Activated CD8-positive, alpha-beta memory T cell treated with anti-CD3 and anti-CD28 coated beads for 36 hours (primary cell): ENCODE measurements around the gene GDE1. TPM values are rescaled to one million over a fixed set of nuclear protein-coding genes. Genes with fewer than 3 reads are reported as not detected.

ENCODE experiments used
- CTCF ChIA-PET: fragments of 350-600 bp; sonication (Branson Sonifier 250); formaldehyde crosslinking; loops from one replicate; lab custom pipeline; 2021; ENCODE audit warnings: antibody characterized with exemption; lab: Charles Lee
- POLR2A ChIA-PET: fragments of 350-600 bp; sonication (Branson Sonifier 250); formaldehyde crosslinking; loops from one replicate; lab custom pipeline; 2021; ENCODE audit warnings: antibody characterized with exemption; lab: Charles Lee
- total RNA-seq, 2 experiments: library from RNA; stranded (reverse); gene quantifications; one replicate each; pipeline ENCODE4 v1.2.3, GENCODE V29; 2021

GDE1 gene
- total RNA-seq, 2 experiments from 2014 or later = 28.4 to 28.6 TPM

DNA sequence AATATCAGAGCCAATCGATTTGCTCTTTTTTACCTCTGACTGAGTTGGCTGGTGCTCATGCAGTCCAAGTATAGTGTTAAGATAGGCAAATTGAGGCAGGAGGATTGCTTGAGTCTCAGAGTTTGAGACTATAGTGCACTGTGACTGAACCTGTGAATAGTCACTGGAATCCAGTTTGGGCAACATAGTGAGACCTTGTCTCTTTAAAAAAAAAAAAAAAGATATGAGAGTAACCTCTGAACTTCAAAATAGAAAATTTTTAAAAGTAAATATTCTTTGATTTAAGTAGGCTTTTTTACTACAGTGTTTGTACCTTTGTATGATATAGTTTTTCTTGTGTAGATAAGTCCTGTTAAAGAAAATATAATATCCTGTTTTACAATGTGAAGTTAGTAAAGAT lies 5.3 kb upstream of the GDE1 start:
- ChIA-PET CTCF (interaction anchor here (0.7 kb wide), 1 partner anchor 30 kb away, joined by 3 read pairs; no protein-coding TSS in a partner anchor), POLR2A (no interaction called here)

DNA sequence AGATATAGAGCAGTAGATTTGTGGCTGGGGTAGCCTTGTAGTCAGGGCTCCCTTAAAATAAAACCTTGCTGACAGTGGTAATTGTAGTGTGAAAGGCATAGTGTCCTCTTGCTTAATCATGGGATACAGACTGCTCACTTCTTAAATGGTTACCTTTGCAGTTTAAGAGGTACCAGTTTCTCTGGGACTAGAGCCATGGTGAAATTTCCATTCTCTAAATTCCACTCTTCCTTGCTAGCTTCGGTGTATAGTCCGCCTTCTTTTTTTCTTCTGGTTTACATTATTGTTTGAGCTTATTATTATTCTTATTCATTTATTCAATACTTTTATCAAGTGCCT lies 3.5 kb upstream of the GDE1 start:
- CTCF ChIA-PET = interaction anchor here (0.8 kb wide), 1 partner anchor 30 kb away, joined by 3 read pairs; the partner anchor contains the start of gene VPS35L
- POLR2A ChIA-PET = interaction anchor here (2.6 kb wide), 1 partner anchor 30 kb away, joined by 14 read pairs; the partner anchor contains the start of gene VPS35L

DNA sequence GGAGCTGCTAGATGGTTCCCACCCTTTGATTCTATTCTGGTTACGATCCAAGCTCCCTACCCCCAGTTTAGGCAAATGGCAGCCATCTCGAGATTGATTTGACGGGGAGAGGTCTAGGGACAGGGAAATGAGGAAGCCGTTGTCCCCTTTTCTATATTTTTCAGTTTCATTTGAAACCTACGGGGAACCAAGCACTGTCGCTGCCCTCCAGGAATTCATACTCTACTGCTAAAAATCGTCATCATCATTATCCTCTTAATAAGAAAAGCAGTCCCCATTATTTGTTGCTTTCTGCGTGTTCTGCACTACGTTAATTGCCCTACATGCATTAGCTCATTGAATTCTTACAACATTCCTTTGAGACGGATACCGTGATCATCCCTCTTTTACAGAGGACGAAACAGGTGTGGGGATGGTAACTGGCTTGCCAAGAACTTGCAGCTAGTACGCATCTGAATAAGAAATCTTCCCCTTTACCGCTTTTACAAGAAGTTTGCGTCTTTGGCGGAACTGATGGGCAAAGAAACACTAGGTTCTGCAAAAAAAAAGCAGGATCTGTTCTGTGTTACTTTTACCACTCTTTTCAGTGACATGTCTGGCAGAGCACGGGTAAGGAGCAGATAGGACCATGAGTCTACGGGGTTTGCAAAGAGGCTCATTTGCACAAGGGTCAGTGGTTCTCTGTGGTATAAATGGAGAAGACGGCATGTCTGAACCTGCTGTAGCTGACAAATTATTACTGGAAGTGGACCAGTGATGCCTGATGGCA lies 2.9 kb upstream of the GDE1 start:
- CTCF ChIA-PET = interaction anchor here (1.3 to 1.4 kb wide), 2 partner anchors 23 to 30 kb away, joined by 3 to 8 read pairs; partner anchors contain the start of gene VPS35L
- POLR2A ChIA-PET = interaction anchor here (2.6 kb wide), 1 partner anchor 31 kb away, joined by 14 read pairs; the partner anchor contains the start of gene VPS35L

DNA sequence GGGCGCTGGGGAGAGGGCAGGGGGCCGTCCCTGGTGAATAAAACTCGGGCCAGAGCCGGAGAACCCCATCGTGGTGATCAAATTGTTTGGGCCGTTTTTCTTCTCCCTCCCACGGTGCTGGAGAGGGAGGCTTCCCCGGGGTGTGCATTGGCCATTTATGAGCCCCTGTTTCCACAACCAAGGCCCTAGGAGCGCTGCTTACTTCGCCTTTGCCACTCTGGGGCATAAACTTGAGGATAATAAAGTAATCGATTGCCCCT lies 2.4 kb upstream of the GDE1 start:
- CTCF ChIA-PET = interaction anchor here (1.3 to 1.4 kb wide), 2 partner anchors 23 to 31 kb away, joined by 3 to 8 read pairs; partner anchors contain the start of gene VPS35L
- POLR2A ChIA-PET = interaction anchor here (2.6 kb wide), 1 partner anchor 32 kb away, joined by 14 read pairs; the partner anchor contains the start of gene VPS35L

DNA sequence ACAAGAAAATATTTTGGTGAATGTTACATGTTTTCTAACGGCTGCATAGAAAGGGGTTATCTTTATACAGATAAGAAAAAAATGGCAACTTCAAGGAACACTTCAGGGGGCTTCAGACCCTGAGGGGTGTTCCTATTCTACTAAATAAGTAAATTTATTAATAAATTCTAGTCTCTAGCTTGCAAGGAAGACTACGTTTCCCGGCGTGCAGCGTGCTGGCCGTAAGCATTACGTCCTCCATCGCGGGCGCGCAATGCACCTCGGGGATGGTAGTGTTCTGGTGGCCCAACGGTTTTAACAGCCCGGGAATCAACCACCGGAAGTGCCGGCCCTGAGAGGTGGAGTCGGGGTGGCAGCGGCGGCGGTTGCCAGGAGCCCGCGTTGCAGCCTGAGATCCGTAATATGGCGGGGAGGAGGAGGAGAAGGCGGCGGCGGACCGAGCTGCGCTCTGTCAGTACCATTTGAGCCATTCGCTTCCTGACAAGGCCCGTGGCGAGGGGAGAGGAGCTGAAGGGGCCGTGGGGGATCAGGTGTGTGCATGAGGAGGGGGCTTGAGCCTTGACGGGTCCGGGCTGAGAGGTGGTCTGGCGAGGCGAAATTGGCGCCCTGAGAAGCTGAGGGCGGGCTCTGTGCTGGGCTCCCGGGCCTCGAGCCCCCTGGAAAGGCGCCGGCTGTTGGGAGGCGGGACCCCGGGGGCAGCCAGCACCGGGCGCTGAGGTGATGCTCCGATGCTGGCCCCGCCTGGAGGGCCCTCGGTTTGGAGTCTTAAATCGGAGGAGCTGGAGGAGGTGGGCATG lies 1.9 kb upstream of the GDE1 start, which contains the start of gene CCP110:
Gene CCP110 (plus strand): TSS at position 384 of the 797 bp plus-strand sequence. CDS start 3,940 bp downstream, outside the sequence.
- ChIA-PET CTCF (interaction anchor here (1.3 to 1.4 kb wide), 2 partner anchors 22 to 31 kb away, joined by 3 to 8 read pairs; partner anchors contain the start of gene VPS35L), POLR2A (interaction anchor here (2.6 kb wide), 1 partner anchor 32 kb away, joined by 14 read pairs; the partner anchor contains the start of gene VPS35L)

DNA sequence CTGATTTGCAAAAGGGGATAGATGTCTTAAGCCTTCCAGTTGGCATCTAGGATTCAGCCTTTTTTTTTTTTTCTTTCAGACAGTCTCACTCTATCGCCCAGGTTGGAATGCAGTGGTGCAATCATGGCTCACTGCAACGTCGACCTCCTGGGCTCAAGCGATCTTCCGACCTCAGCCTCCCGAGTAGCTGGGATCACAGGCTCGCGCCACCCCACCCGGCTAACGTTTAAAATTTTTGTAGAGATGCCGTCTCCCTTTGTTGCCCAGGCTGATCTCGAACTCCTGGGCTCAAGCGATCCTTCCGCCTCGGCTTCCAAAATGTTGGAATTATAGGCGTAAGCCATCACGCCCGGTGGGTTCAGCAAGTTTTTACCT lies 1.3 kb upstream of the GDE1 start:
- ChIA-PET POLR2A (no interaction called here), CTCF (interaction anchor here (1.3 to 1.4 kb wide), 2 partner anchors 22 to 32 kb away, joined by 3 to 8 read pairs; partner anchors contain the start of gene VPS35L)

DNA sequence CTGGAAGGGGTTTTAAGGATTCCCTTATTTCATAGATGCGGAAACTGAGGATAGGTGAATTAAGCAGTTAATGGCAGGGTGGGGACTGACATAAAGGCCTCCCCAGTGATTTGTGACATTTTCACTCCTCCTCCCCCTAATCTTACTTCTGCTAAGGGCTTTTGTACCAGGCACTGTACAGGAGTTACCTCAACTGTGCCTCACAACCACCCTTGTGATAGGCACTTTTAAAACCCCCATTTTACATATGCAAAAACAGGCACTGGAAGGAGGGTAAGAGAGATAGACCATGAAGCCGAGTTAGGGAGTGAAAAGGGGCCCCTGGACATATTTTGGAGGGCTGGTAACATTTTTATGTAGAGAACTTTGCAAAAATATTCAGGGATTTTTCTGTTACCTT lies 862 bp upstream of the GDE1 start:
- CTCF ChIA-PET = no interaction called here

DNA sequence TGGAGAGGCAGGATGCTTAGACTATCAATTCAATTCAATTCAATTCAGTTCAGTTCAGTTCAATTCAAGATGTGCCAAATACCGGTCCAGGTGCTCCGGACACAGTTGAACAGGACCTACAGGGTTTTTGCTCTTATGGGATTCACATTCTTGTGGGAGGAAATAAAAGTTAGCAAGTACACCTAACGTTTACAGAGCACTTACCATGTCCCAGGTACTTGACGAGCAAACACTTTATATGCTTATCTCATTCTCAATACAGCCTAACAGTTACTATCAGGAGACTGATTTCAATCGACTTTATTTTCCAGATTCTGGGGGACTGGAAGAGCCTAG lies 467 bp upstream of the GDE1 start:
- ChIA-PET CTCF (no interaction called here), POLR2A (interaction anchor here (0.6 kb wide), 1 partner anchor 15 kb away, joined by 9 read pairs; no protein-coding TSS in a partner anchor)

More for the DNA sequence above, 862 bp upstream of the GDE1 start:
- POLR2A ChIA-PET = interaction anchor here (0.6 kb wide), 1 partner anchor 15 kb away, joined by 9 read pairs; no protein-coding TSS in a partner anchor

DNA sequence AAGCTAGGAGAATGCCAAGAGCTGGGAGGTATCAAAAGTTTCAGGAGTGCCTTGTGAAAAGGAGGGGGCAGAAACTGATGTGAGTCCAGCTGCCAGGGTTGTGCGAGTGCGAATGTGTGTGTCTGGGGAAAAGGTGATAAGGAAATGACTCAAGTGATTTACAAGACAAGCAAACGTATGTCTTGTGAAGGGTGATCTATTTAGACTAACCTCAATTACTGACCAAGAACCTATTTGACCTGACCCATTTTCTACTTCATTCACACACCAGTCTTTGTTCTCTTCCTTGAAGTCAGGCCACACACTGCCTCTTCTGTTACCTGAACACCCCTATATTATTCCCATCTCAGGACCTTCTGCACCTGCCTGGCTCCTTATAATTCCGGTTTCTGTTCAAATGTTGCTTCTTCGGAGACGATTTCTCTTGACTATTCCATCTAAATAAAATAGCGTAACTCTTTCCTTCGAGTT lies 1.0 kb downstream of the GDE1 start:
- CTCF ChIA-PET = interaction anchor here (1.0 kb wide), 1 partner anchor 36 kb away, joined by 3 read pairs; no protein-coding TSS in a partner anchor

DNA sequence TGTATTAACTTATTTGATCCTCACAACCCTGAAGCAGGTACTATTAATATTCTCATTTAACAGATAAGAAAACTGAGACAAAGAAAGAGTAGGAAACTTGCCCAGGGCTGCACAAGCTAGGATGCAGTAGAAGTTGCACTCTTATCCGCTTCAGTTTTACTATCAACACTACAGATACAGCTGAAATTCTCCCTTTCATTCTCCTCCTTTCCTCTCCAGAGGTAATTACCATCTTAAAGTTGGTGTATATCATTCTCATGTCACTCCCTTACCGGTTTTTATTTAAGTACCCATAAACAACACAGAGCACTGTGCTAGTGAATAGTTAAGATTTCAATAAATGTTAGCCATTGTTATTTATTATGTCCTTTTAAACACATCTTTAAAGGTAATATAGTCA lies 3.5 kb downstream of the GDE1 start:
- CTCF ChIA-PET = interaction anchor here (0.7 to 1.0 kb wide), 2 partner anchors 16 to 58 kb away, joined by 3 read pairs; no protein-coding TSS in a partner anchor
- POLR2A ChIA-PET = no interaction called here

More for the DNA sequence above, 1.0 kb downstream of the GDE1 start:
- POLR2A ChIA-PET = interaction anchor here (0.7 kb wide), 1 partner anchor 390 kb away, joined by 6 read pairs; no protein-coding TSS in a partner anchor

DNA sequence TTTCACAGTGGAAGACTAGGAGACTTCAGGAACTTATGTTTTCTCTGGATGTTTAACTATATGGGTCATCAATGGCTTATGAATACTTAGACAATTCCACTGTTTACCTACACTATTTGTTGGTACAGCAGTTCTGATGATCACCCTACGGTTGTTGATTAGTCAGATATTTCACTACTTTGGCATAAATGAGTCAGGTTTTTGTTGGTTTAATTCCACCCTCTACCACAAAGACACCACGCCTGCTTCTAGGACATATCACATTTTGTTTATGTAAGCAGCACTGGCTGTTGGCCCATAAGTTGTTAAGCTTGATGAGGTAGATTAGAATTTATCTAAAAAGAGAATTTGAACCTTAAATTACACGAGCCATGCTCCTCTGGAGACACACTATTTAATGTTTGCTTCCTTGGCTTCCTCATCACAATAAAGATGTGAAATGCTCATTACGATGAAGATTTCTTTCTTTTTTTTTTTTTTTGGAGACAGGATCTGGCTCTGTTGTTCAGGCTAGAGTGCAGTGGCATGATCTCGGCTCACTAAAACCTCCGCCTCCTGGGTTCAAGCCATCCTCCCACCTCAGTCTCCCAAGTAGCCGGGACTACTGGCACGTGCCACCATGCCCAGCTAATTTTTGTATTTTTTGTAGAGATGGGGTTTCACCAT lies 4.3 kb downstream of the GDE1 start:
- POLR2A ChIA-PET = no interaction called here
- CTCF ChIA-PET = interaction anchor here (0.7 to 1.0 kb wide), 2 partner anchors 15 to 59 kb away, joined by 3 read pairs; no protein-coding TSS in a partner anchor

DNA sequence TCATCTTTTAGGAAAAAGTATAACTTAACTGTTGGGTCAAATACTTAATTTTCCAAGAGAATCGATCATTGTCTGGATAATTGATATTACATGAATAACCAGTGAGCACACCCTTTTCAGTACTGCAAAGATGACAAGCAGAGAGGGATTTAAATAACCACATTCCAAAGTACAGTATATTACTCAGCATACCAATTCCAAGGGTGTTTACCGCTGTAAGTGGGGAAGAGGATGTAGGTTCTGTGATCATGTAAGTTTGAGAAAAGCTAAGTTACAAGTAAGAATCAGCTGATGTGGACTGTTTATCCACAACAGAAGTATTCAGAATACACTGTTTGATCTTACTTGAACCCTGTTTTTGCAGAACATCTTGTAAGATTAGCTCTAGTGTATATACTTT lies 6.1 kb downstream of the GDE1 start:
- POLR2A ChIA-PET = no interaction called here
- CTCF ChIA-PET = interaction anchor here (1.1 kb wide), 1 partner anchor 12 kb away, joined by 4 read pairs; no protein-coding TSS in a partner anchor

DNA sequence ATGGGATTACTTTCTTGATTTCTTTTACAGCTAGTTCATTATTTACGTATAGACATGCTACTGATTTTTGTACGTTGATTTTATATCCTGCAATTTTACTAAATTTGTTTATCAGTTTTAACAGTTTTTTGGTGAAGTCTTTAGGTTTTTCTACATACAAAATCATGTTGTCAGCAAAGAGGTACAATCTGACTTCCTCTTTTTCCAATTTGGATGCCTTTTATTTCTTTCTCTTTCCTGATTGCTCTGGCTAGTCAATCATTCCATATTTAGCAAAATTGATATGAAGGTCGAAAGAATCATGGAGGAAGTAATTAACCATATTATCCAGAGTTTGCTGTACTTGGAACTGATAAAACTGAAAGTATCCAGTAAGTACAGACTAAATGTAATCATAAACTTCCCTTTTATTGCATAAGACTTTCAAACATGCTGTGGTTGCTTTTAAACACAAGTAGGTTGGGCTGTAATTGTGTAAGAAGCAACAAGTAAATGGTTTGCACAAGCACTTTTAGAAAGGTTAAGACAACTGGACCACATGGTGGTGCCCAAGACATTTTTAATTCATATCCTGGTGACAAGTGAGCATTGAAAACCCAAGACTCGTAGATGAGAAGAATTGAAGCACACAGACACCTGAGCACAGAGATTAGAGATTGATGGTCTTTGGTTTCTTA lies 8.4 kb downstream of the GDE1 start:
- CTCF ChIA-PET = interaction anchor here (0.6 kb wide), 1 partner anchor 457 kb away, joined by 3 read pairs; no protein-coding TSS in a partner anchor
- POLR2A ChIA-PET = no interaction called here

DNA sequence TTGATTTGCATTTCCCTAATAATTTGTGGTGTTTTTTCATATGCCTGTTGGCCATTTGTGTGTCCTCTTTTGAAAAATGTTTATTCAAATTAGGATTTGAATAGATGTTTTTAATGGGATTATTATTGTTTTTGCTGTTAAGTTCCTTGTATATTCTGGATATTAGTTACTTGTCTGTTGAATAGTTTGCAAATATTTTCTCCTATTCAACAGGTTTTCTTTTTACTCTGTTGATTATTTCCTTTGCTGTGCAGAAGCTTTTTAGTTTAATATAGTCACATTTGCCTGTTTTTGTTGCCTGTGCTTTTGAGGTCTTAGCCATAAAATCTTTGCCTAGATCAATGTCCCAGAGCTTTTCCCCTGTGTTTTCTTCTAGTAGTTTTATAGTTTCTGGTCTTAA lies 9.6 kb downstream of the GDE1 start:
- POLR2A ChIA-PET = no interaction called here
- CTCF ChIA-PET = interaction anchor here (0.8 kb wide), 1 partner anchor 10 kb away, joined by 3 read pairs; no protein-coding TSS in a partner anchor

DNA sequence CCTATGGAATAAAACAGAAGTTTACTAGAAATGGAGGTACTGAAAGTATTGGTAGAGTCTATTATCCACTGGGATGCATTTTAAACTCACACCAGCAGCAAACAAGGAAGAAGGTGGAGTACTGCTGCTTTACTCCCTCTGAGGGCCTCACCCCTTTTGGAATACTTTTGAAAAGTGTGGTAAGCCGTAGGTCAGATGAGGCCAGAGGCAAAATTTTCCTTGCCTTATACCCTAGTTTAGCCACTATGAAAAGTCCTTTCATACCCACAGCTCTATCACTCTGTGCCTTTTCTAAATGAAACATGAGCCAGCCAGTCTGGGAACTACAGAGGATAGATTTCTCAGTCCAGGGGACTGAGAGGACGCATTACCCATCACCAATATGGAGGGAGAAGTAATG lies 14.0 kb downstream of the GDE1 start:
- ChIA-PET POLR2A (no interaction called here), CTCF (interaction anchor here (0.6 kb wide), 1 partner anchor 443 kb away, joined by 3 read pairs; no protein-coding TSS in a partner anchor)

DNA sequence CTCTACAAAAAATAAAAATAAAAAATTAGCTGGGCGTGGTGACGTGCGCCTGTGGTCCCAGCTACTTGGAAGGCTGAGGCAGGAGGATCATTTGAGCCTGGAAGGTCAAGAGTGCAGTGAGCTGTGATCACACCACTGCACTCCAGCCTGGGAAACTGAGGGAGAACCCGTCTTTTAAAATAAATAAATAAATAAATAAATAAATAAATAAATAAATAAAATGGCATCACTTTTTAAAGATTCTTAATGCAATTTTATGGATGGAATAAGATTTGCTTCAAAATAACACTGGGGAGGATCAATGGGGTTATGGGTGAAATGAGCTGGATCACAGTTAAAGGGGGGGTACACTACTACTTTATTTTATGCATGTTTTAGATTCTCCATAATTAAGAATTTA lies 14.9 kb downstream of the GDE1 start:
- ChIA-PET POLR2A (no interaction called here), CTCF (no interaction called here)

DNA sequence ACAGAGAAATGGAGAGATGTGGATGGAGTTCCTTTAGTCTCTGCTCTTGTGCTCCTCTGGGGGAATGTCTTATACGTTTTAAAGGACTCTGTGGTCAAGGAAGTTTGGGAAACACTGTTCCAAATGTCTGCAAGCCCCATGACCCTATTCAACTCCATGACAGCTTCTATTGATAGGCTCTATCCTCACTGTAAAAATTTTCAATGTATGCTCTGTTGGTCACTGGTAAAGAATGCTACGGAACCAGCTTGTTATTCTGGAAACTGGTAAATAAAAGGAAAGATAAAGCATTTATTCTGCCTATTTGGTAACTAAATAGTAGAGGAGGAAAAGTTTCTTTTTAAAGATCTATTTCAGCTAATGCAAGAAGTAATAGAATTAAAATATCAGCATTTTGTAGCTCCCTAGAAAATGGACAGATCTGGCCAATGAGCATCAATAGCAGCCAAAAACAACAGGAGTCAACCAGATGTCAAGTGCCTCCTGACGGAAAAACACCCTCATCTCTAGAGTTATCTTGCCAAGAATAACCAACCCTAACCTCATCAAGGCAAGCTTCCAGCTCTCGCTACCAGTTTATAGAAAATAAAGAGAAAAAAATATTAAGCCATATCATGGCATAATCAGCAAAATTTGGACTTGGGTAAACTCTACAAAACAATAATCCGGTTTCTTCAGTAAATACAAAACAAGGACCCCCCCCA lies 16.1 kb downstream of the GDE1 start:
- CTCF ChIA-PET = interaction anchor here (1.0 kb wide), 1 partner anchor 10 kb away, joined by 3 read pairs; no protein-coding TSS in a partner anchor
- POLR2A ChIA-PET = no interaction called here
